NCI-H526 (cell line): ENCODE data around the gene OSGIN1.

Experiments used
- DNase-seq, 2 experiments: peaks; one replicate each; lab custom pipeline; 2025; lab: John Stamatoyannopoulos, UW

Gene OSGIN1

GRCh38 chr16:83958137-83958845 lies 5.3 kb downstream of the OSGIN1 start:
- no peak for DNase-seq

GRCh38 chr16:83958846-83959565 lies 6.0 kb downstream of the OSGIN1 start:
- DNase-seq = no peak

GRCh38 chr16:83959656-83960434 lies 6.8 kb downstream of the OSGIN1 start:
- DNase-seq = no peak

- no peak for DNase-seq
Measured at GRCh38 chr16:83960521-83961249, 7.6 kb downstream of the OSGIN1 start.

- DNase-seq = no peak
Measured at GRCh38 chr16:83961591-83961990, 8.6 kb downstream of the OSGIN1 start.

GRCh38 chr16:83963277-83964119 lies 10.5 kb downstream of the OSGIN1 start:
- no peak for DNase-seq

GRCh38 chr16:83964684-83965443 lies 11.8 kb downstream of the OSGIN1 start:
- no peak for DNase-seq

- no peak for DNase-seq
Measured at GRCh38 chr16:83965444-83966152, 12.6 kb downstream of the OSGIN1 start.

GRCh38 chr16:83966153-83966696 lies 13.2 kb downstream of the OSGIN1 start:
- DNase-seq = no peak

GRCh38 chr16:83967091-83967490 lies 14.1 kb downstream of the OSGIN1 start:
- no peak for DNase-seq

GRCh38 chr16:83967838-83968305 lies 14.8 kb downstream of the OSGIN1 start, which contains the start of gene NECAB2:
Gene NECAB2, plus strand, starts transcription at chr16:83968244. Its CDS starts 405 bp downstream, at chr16:83968649.
- peak in 1 of 2 experiments; percentile 48 for DNase-seq

GRCh38 chr16:83968306-83968851 lies 15.3 kb downstream of the OSGIN1 start:
- DNase-seq = peak in 1 of 2 experiments; percentile 28

GRCh38 chr16:83968891-83969649 lies 16.0 kb downstream of the OSGIN1 start:
- DNase-seq = no peak

GRCh38 chr16:83969771-83970429 lies 16.9 kb downstream of the OSGIN1 start:
- no peak for DNase-seq

GRCh38 chr16:83970430-83970815 lies 17.4 kb downstream of the OSGIN1 start:
- no peak for DNase-seq

- no peak for DNase-seq
Measured at GRCh38 chr16:83971165-83972130, 18.4 kb downstream of the OSGIN1 start.
